ENCODE measurements around the gene PIK3R2. TPM values are rescaled to one million over a fixed set of nuclear protein-coding genes. Genes with fewer than 3 reads are reported as not detected.

PIK3R2 gene
- total and polyA plus RNA-seq, 2 of the 4 experiments (the other 2 are of a cell fraction): 12.2 to 25.1 TPM

GRCh38 chr19:18131841-18132596 lies 20.9 kb upstream of the PIK3R2 start:
- Histone ChIP-seq H2BK5ac (ENCODE audit: low read depth, low read length, poor library complexity, severe bottlenecking) (no peak overlapping the region), H2BK15ac (ENCODE audit: low read depth, low read length) (no peak overlapping the region), H4K20me1 (ENCODE audit: insufficient read depth, low read length) (no peaks in the 10 kb centered on the region; the same call in 1 of the 2 replicates), H2BK120ac (ENCODE audit: low read depth, low read length) (no peak overlapping the region), H3K9me1 (ENCODE audit: insufficient read depth, low read length) (no peaks in the 10 kb centered on the region; the same call in 1 of the 2 replicates), H3K4ac (ENCODE audit: low read depth, low read length) (no peak overlapping the region), H3K79me1 (ENCODE audit: low read depth in 1 of 2, low read length in 2 of 2) (no peaks in the 10 kb centered on the region), H3K36me3 (ENCODE audit: control insufficient read depth, insufficient read depth, low read length) (peaks cover 53% of the 10 kb centered on the region), H4K8ac (ENCODE audit: low read depth in 2 of 2, low read length in 2 of 2) (no peak overlapping the region), H3K56ac (ENCODE audit: extremely low read depth, insufficient read depth, low read length) (no peak overlapping the region), H4K5ac (ENCODE audit: low read depth, low read length) (no peak overlapping the region), H2BK20ac (ENCODE audit: low read depth, low read length) (no peak overlapping the region), H3K14ac (replicated peaks; ENCODE audit: low read depth, low read length) (no peak overlapping the region), H3K9me3 (ENCODE audit: control insufficient read depth, insufficient read depth, low read length) (no peaks in the 10 kb centered on the region), H3K4me3 (ENCODE audit: insufficient read depth, low read depth, low read length) (no peak overlapping the region), H3K23ac (ENCODE audit: low read depth, low read length) (no peak overlapping the region), H3K9ac (ENCODE audit: low read depth, low read length) (no peak overlapping the region), H3K4me2 (ENCODE audit: low read depth, low read length) (no peak overlapping the region), H4K91ac (ENCODE audit: insufficient read depth, low read depth, low read length) (no peak overlapping the region), H3K4me1 (ENCODE audit: control insufficient read depth, insufficient read depth, low read length) (no peaks in the 10 kb centered on the region; the same call in 1 of the 2 replicates), H2AK5ac (ENCODE audit: low read depth, low read length) (no peak overlapping the region), H2AK9ac (replicated peaks; ENCODE audit: low read depth, low read length, poor library complexity) (no peak overlapping the region), H3K27me3 (ENCODE audit: control insufficient read depth, insufficient read depth, low read length) (no peaks in the 10 kb centered on the region), H2AFZ (replicated peaks; ENCODE audit: low read length, poor library complexity) (no peak overlapping the region), H3K18ac (ENCODE audit: low read depth, low read length) (no peak overlapping the region), H3K27ac (ENCODE audit: insufficient read depth, low read length) (no peak overlapping the region)
- BruUV-seq (replicated peaks): no TSS peak
- dilution Hi-C loops (cut with HindIII; ENCODE audit: low sequenced_read_pairs, unreplicated experiment) (no loop called here), intact Hi-C loops (cut with micrococcal nuclease) (no loop called here), in situ Hi-C loops (cut with MboI; ENCODE audit: low sequenced_read_pairs) (no loop called here)
- 96% methylated on average over 16 of the region's 31 CpGs; no CpG with 5 or more reads in 1 of the 2 experiments for WGBS, 2 experiments (ENCODE audit: extremely low coverage in 2 of 2, insufficient read length in 1 of 2)
- ChIA-PET POLR2A (ENCODE audit: unreplicated experiment) (no interaction called here), CTCF (no interaction called here)
- ATAC-seq (ENCODE audit: low read depth): no peak
- TF ChIP-seq FOS (IDR thresholded peaks at IDR 0.05; ENCODE audit: low read depth, low read length) (no peak), RAD21 (IDR thresholded peaks at IDR 0.05; ENCODE audit: low read length) (no peak), POLR2A (IDR thresholded peaks at IDR 0.05; ENCODE audit: low read depth, low read length) (no peak), MXI1 (IDR thresholded peaks at IDR 0.05; ENCODE audit: borderline replicate concordance, low read depth, low read length) (no peak), ELK1 (IDR thresholded peaks at IDR 0.05; ENCODE audit: borderline replicate concordance, low read depth, low read length) (no peak), BHLHE40 (IDR thresholded peaks at IDR 0.05; ENCODE audit: low read depth, low read length) (no peak), CHD1 (IDR thresholded peaks at IDR 0.05; ENCODE audit: low read depth, low read length) (no peak), USF2 (IDR thresholded peaks at IDR 0.05; ENCODE audit: low read depth, low read length) (no peak), MAFK (IDR thresholded peaks at IDR 0.05; ENCODE audit: low read depth, low read length) (no peak), CEBPB (IDR thresholded peaks at IDR 0.05; ENCODE audit: low read depth, low read length) (no peak), MAZ (IDR thresholded peaks at IDR 0.05; ENCODE audit: borderline replicate concordance, low read depth, low read length) (no peak)
- no peak for DNase-seq
